GM18858 (cell line): Measurements from ENCODE around the gene TMA7B.

Experiments
- ATAC-seq: cut with Tn5 transposase; IDR thresholded peaks from one replicate; pipeline ENCODE4 v1.9.1; 2021; ENCODE audit not compliant: unreplicated experiment

The TMA7B gene

DNA sequence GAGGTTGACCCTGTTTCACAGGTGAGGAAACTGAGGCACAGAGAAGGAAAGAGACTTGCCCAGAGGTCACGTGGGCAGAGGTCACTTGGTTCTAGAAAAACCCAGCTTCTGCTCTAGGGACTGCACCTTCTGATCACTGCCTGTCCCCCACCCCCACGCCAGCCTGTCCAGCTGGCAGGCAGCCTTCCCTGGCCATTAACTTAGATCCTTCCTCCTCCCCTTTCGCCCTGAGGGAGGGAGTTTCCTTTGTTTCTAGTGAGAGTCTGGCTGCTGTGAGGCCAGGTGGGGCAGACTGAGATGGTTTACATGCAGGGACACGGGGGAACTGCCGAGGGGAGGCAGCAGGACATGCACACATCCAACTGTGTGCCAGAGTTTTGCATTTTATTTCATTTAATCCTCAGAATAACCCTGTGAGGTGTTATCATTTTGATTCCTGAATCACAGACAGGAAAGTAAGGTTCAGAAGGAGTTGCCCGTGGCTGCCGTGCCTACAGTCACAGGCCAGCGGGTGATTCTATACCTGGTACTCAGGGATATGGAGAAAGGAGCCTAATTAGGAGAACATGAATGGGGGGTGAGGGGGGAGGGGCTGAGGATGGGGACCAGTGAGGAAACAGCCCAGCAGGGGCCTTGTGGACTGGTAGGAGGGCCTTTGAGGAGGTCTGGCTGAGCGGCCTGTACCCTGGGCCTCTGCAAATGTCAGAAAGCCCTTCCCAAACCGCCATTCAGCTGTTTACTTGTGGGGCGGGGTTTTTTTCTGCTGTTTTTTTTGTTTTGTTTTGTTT is 37.9 kb downstream of the TMA7B start:
- ATAC-seq, result no peak

- ATAC-seq, result no peak
Measured at GRCh38 chr22:39999144-39999757, 39.1 kb downstream of the TMA7B start.

- ATAC-seq, result no peak
Measured at GRCh38 chr22:40000171-40000570, 40.0 kb downstream of the TMA7B start.

- ATAC-seq, result no peak
Measured at GRCh38 chr22:40001106-40001505, 40.9 kb downstream of the TMA7B start.

- ATAC-seq, result no peak
Measured at GRCh38 chr22:40001800-40002577, 41.8 kb downstream of the TMA7B start.

DNA sequence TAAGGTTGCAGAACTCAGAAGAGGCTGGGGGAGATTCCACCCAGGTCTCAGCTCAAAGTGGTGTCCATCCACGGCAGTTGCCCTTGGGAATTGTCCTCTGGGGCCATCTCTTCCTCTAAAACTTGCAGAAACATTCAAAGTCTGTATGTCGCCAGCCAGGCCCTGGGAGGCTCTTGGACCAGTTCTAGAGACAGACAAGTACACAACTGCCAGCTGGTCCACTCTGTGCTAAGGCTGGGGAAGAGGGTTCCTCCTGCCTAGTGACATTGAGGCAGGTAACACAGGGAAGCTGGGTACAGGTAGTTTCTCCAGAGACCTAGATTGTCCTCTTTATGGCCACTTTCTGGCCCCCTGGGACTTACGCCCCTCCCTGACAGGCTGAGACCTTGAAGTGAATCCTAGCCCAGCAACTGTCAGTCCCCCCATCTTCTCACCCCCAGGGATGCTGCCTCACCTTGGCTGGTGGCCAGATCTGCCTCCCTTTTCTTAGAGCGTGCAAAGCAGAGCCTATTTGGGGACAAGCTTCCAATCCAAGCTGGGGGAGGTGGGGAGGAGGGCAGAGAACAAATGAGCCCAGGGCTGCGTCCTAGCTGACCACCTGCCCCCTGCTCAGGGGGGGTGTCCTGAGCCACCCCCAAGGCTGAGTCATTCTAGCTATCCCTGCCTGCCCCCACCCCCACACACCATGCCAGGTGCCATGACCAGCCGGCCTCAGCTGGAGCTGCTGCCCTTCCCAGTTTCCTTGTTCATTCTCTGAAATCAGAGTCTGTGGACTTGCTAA is 42.9 kb downstream of the TMA7B start:
- no peak for ATAC-seq

GRCh38 chr22:40004836-40005235 is 44.6 kb downstream of the TMA7B start:
- ATAC-seq, result no peak

DNA sequence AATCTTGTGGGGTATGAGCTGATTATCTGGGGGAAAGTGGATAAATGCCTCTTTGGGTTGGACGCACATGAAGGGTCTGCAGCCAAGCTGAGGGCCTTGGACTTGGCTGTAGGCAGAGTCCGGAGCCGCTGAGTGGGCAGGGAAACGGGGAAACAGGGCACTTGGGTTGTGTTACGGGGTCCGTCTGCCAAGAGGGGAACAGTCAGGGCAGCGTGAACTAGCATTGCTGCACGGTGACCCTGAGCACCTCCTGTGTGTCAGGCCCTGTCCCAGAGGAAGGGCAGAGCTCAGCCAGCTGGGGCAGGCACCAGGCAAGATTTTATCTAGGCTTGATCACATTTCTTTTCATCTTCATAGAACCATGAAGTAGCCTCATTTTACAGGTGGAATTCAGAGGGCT is 46.4 kb downstream of the TMA7B start:
- no peak for ATAC-seq

DNA sequence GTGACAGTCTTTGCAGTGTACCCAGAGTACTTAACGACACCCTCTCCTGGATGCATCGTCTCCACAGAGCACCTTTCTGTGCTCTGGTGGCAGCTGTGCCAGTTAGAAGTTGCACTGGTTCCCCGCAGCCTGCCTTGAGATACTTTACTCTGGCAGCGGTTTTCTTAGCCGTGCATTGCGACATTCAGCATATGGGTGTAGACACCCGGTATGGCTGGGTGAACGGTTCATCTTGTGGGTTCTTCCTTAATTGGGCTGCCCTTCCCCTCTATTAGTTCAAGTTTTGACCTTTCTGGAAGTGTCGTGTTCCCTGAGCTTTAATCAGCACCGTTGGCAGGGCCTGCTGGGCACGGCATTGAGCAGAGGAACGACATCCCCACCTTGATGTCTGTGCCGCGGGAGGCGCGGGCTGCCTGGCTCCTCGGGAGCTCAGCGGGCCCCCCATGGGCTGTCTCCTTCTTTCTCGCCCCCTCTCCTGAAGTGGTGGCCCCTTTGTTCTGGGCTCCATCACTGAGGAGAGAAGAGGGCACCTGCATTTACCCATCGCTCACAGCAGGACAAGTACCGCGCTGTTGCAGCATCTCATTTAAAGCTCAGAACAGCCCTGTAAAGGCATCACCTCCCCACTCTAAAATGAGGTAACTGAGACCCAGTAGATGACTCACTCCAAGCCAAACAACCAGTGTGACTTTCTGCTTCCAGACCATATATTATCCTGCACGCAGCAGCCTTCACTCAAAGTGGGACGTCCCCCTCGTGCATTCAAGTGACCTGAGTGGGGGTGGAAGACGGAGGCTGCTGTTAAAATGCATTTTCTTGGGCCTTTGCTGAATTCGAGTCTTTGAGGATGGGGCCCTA is 47.9 kb downstream of the TMA7B start:
- ATAC-seq, result no peak

DNA sequence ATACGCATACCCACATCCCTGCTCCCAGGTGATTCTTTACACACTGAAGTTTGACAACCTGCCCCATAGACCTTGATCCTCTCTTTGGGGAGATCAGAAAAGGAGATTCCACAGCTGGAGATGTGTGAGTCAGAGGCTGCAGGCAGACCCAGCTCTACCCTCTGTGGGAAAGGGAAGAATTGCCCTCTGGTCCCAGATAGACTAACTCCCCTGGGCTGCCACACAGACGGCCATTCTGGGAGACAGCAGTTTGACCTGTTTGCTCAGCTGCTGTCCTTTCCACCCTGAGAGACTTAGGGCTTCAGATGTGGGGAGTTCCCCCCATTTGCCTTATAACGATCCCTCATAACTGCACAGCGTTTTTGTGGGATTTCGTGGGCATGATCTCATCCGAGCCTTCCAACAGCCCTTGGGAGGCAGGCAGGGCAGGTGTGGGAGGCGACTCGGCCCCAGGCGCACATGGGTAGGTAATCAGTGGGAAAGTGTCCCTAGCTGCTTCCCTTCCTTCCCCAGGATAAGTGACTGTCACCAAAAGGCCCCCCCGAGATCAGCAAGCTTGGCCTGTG is 48.6 kb downstream of the TMA7B start:
- ATAC-seq, result no peak

- ATAC-seq, result no peak
Measured at GRCh38 chr22:40009292-40009774, 49.1 kb downstream of the TMA7B start.

DNA sequence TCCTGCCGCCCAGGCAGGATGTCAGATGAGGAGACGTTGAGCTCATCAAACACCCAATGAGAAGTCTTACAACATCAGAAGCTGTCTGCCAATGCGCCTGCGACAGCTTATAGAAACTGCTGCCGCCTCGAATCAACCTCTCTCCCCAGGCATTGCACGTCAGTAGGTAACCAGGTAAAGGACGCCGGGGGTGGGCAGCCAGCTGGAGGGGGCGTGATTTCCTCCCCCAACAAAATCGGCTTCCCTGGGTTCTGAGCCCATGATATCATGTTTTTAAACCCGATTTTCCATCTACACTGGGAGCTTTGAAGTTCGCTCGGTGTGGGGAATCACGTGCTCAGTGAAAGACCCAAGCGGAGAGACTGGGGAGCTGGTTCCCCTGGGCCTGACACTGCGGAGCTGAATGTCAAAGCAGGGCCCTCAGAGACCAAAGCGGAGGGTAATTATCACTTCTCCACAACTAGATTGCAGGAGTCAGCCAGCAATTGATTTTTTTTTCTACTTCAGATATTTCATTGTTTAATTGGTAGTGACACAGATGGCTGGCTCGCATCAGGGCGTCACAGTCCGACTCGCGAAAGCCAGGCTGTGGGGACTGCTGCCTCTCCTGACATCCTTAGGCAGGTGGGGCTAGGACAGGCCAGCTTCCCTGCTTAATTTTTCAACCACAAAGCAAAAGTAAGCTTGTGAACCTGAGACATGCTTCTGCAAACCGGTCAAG is 49.9 kb downstream of the TMA7B start:
- ATAC-seq, result no peak

DNA sequence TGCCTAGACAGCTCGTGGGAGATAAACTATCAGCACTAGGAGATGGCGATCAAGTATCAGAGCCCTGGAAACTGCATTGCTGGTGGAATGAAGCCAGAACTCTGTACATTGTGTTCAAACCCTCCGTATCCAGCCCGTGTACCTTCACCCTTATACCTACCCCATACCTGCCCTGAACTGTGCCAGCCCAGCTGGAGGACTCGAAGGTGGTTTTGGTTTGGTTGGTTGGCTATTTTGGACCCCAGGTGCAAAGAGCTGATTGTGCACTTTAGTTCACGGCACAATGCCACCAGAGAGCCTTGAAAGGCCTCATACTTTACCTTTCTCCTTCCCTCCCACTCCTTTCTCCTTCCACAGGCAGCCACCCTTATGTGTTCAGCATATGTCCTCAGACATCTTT is 50.5 kb downstream of the TMA7B start:
- ATAC-seq, result no peak
